ENCODE data around the gene ID2. TPM values are rescaled to one million over a fixed set of nuclear protein-coding genes. Genes with fewer than 3 reads are reported as not detected.

The ID2 gene
- total and polyA plus RNA-seq, 2 experiments from 2014 or later: 612 to 910 TPM

DNA sequence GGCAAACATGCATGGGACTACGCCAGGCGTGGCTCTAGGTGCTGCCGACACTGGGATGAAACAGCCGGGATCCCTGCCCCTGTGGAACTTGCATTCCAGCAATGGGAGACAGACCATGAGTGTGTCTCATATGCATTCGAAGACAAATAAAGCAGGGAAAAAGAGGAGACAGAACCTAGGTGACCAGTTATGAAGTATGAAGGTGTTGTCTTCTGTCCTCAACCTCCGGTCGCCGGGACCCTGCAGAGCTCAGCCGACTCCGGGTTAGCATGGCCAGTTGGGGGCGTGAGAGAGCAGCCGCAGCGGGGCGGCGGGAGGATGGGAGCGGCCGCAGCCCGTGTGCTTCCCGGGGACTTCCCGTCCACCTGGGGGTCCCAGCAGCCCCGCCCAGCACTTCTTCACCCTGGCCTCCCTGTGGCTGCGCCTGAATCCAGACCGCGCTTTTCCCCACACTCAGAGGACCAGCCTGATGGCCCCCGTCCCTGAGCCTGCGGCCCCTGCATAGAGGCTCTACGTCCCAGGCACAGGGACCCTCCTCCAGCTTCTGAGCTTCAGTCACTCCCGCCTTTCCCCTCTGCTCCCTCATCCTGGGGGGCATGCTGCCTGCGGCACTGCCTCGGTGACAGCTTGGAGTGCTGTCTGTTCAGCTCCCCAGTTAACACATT is 11.4 kb downstream of the ID2 start:
- H2AFZ ChIP-seq: peak overlapping the region; percentile 35
- 38% methylated on average over 25 of the region's 30 CpGs for WGBS (ENCODE audit: low lambda C conversion rate, missing lambda C conversion rate)
- H3K9me2 ChIP-seq (replicated peaks; ENCODE audit: insufficient read depth): no peaks in the 10 kb centered on the region
- H3K4me3 ChIP-seq: no peak overlapping the region
- H3K79me2 ChIP-seq: no peaks in the 10 kb centered on the region
- TF ChIP-seq, protein P1, sequence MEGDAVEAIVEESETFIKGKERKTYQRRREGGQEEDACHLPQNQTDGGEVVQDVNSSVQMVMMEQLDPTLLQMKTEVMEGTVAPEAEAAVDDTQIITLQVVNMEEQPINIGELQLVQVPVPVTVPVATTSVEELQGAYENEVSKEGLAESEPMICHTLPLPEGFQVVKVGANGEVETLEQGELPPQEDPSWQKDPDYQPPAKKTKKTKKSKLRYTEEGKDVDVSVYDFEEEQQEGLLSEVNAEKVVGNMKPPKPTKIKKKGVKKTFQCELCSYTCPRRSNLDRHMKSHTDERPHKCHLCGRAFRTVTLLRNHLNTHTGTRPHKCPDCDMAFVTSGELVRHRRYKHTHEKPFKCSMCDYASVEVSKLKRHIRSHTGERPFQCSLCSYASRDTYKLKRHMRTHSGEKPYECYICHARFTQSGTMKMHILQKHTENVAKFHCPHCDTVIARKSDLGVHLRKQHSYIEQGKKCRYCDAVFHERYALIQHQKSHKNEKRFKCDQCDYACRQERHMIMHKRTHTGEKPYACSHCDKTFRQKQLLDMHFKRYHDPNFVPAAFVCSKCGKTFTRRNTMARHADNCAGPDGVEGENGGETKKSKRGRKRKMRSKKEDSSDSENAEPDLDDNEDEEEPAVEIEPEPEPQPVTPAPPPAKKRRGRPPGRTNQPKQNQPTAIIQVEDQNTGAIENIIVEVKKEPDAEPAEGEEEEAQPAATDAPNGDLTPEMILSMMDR (IDR thresholded peaks at IDR 0.05; ENCODE audit: poor library complexity): peak; percentile 52
- TF ChIP-seq EZH2phosphoT487 (IDR thresholded peaks at IDR 0.05; ENCODE audit: low read depth, severe bottlenecking, unreplicated experiment): no peak
- TF ChIP-seq EZH2 (IDR thresholded peaks at IDR 0.05; ENCODE audit: borderline replicate concordance): no peak
- no peaks in the 10 kb centered on the region for H3K4me1 ChIP-seq (ENCODE audit: insufficient read depth)
- H3K4me2 ChIP-seq: peak overlapping the region; percentile 72
- no peaks in the 10 kb centered on the region for H3K9me3 ChIP-seq (ENCODE audit: low read depth)
- H3K27me3 ChIP-seq: no peaks in the 10 kb centered on the region
- DNase-seq (ENCODE audit: low spot score): peak; percentile 51
- H3K27ac ChIP-seq: no peak overlapping the region
- no peaks in the 10 kb centered on the region for H4K20me1 ChIP-seq (ENCODE audit: insufficient read depth, poor library complexity, severe bottlenecking)
- H3K36me3 ChIP-seq (replicated peaks; ENCODE audit: insufficient read depth, low read depth): no peaks in the 10 kb centered on the region

DNA sequence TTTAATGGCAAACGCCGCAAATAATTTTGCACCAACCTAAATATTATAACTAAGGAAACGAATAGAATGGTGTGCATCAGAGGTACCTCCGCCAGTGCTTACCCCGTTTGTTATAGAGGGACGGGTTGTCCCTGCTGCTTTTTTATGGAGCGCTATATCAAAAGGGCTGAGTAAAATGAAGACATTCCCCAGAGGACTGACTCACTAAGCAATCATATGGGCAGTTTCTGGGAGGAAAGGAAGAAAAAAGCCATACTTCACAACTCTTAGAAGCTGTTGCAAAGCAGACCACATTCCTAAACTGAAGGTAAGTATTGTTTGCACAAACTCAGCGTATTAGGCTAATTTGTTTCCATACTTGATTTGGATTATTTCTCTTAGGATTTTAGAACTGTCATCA is 12.9 kb downstream of the ID2 start:
- Histone ChIP-seq H3K4me3 (no peak overlapping the region), H3K27ac (no peak overlapping the region), H3K9me2 (replicated peaks; ENCODE audit: insufficient read depth) (no peaks in the 10 kb centered on the region), H3K9me3 (ENCODE audit: low read depth) (no peaks in the 10 kb centered on the region), H4K20me1 (ENCODE audit: insufficient read depth, poor library complexity, severe bottlenecking) (no peaks in the 10 kb centered on the region), H3K4me2 (no peak overlapping the region), H3K27me3 (no peaks in the 10 kb centered on the region), H3K79me2 (no peaks in the 10 kb centered on the region), H2AFZ (no peak overlapping the region), H3K36me3 (replicated peaks; ENCODE audit: insufficient read depth, low read depth) (no peaks in the 10 kb centered on the region), H3K4me1 (ENCODE audit: insufficient read depth) (no peaks in the 10 kb centered on the region)
- no peak for TF ChIP-seq EZH2 (IDR thresholded peaks at IDR 0.05; ENCODE audit: borderline replicate concordance)
- no peak for TF ChIP-seq EZH2phosphoT487 (IDR thresholded peaks at IDR 0.05; ENCODE audit: low read depth, severe bottlenecking, unreplicated experiment)
- TF ChIP-seq, protein P1 (IDR thresholded peaks at IDR 0.05; ENCODE audit: poor library complexity): no peak
- WGBS (ENCODE audit: low lambda C conversion rate, missing lambda C conversion rate): 71% methylated on average over 8 of the region's 8 CpGs
- DNase-seq (ENCODE audit: low spot score): peak; percentile 30

DNA sequence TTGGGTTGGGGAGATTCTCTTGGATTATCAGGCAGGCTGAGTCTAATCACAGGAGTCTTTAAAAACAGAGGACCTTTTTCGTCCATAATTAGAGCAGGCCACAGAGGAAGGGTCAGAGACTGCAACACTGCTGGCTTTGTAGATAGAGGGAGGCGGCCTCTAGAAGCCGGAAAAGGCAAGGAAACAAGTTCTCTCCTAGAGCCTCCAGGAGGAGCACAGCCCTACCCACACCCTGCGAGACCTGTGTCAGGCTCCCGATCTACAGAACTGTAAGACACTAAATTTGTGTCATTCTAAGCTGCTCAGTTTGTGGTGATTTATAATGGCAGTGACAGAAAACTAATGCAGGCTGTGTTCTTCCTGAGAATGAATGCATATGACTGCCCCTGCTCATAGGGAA is 15.3 kb downstream of the ID2 start:
- Histone ChIP-seq H2AFZ (no peak overlapping the region), H3K4me2 (no peak overlapping the region), H3K4me3 (no peak overlapping the region), H3K36me3 (replicated peaks; ENCODE audit: insufficient read depth, low read depth) (no peaks in the 10 kb centered on the region), H4K20me1 (ENCODE audit: insufficient read depth, poor library complexity, severe bottlenecking) (no peaks in the 10 kb centered on the region), H3K27me3 (no peaks in the 10 kb centered on the region), H3K9me3 (ENCODE audit: low read depth) (no peaks in the 10 kb centered on the region), H3K9me2 (replicated peaks; ENCODE audit: insufficient read depth) (no peaks in the 10 kb centered on the region), H3K79me2 (no peaks in the 10 kb centered on the region), H3K27ac (no peak overlapping the region), H3K4me1 (ENCODE audit: insufficient read depth) (no peaks in the 10 kb centered on the region)
- WGBS (ENCODE audit: low lambda C conversion rate, missing lambda C conversion rate): 83% methylated on average over 5 of the region's 5 CpGs
- TF ChIP-seq EZH2 (IDR thresholded peaks at IDR 0.05; ENCODE audit: borderline replicate concordance): no peak
- no peak for TF ChIP-seq EZH2phosphoT487 (IDR thresholded peaks at IDR 0.05; ENCODE audit: low read depth, severe bottlenecking, unreplicated experiment)
- TF ChIP-seq, protein P1 (IDR thresholded peaks at IDR 0.05; ENCODE audit: poor library complexity): no peak
- no peak for DNase-seq (ENCODE audit: low spot score)
